HG02973 (cell line): ENCODE data around the gene VGLL4.

ENCODE experiments used
- ATAC-seq: cut with Tn5 transposase; IDR thresholded peaks from one replicate; pipeline ENCODE4 v1.9.1; 2021; ENCODE audit warnings: moderate library complexity; ENCODE audit not compliant: unreplicated experiment

VGLL4 gene

GRCh38 chr3:11553436-11554235 is 90.1 kb downstream of the VGLL4 start:
- no peak for ATAC-seq

DNA sequence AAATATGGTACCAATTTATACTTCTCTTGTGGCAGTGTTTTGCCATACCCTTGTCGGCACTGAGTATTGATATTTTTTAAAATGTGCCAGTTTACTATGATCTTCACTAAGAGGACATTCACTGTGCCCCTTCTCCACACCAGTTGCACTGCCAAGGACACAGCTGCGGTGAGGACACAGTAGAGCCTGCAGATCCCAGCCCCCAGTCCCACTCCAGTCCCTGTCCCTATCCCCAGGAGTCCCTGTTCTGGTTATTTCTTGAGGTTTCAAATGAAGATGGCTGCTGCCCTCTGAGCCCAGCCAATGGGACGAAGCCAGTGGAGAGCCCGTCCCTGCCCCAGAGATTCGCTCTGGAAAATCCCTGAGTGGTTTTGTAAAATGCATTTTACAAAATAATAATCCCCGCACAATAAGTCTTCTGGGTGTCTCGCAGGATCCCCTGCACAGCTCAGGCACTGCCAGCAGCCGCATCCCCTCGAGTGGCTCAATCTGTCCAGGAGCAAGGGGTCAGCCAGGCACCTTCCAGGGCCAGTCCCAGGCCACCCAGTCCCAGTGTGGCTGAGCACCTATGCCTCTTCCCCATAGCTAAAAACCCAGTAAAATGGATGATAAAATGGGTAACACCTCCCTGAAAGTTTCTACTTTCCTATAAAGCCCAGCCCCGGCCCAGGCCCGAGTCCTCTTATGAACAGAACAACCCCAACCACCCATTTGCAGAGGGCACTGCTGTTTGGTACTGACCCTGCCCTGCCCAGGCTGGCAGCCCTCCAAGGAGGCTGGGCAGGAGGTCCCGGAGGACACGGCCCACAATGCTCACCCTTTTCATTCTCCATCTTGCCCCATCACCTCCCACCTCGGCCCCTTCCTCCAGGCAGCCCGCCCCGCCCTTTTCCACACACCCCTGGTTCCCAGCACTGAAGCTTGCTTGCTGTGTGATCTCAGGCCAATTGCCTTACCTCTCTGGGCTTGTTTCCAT is 91.1 kb downstream of the VGLL4 start:
- no peak for ATAC-seq

DNA sequence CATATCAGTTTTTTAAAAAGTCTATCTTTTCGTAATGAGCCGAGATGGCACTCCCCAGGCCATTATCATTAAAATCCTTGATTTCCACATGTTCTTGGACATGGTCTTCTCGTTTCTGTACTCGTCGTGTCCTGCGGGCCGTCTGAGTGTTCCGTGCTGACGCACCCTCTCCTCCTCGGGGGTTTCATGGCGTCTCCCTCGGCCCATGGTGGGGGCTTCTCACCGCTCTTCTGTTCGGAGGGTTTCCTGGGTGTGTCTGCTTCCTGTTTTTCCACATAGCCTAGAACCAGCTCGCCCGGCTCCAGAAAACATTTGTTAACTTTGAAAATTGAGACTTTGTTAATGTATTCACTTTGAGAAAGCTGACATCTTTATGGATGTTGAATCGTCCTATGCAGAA is 92.7 kb downstream of the VGLL4 start:
- no peak for ATAC-seq

- ATAC-seq, result no peak
These were observed 94.1 kb downstream of the VGLL4 start for GRCh38 chr3:11549580-11550140.

GRCh38 chr3:11548721-11549131 is 95.0 kb downstream of the VGLL4 start:
- ATAC-seq, result no peak

GRCh38 chr3:11547498-11547897 is 96.2 kb downstream of the VGLL4 start:
- ATAC-seq, result no peak

DNA sequence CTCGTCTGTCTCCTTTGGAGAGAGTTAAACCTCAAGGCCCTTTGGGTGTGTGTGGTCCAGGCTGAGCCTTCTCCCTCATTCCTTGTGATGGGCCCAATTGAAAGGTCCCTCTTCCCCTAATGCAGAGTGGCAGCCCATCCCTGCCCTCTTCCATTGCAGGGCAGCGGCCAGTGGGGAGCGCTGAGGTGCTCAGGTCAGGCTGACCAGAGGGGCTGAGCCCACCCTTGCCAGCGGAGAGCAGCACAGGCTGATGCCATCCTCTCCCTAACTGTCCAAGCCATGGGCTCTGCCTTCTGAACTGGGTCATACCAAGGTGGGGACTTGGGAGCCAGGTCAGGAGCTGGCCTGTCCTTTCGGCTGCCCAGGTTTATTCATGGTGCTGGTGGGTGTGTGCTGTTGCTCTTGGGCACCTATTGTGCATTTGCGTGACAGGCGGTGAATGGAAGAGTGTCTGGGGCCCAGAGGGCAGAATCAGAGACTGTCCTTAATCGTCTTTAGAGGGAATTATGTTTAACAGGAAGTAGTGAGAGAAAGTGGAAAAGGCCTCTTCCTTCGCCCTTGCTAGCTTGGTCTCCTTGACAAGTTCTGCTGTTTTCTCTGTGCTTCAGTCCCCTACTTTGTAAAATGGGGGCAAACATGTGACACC is 96.9 kb downstream of the VGLL4 start:
- no peak for ATAC-seq

DNA sequence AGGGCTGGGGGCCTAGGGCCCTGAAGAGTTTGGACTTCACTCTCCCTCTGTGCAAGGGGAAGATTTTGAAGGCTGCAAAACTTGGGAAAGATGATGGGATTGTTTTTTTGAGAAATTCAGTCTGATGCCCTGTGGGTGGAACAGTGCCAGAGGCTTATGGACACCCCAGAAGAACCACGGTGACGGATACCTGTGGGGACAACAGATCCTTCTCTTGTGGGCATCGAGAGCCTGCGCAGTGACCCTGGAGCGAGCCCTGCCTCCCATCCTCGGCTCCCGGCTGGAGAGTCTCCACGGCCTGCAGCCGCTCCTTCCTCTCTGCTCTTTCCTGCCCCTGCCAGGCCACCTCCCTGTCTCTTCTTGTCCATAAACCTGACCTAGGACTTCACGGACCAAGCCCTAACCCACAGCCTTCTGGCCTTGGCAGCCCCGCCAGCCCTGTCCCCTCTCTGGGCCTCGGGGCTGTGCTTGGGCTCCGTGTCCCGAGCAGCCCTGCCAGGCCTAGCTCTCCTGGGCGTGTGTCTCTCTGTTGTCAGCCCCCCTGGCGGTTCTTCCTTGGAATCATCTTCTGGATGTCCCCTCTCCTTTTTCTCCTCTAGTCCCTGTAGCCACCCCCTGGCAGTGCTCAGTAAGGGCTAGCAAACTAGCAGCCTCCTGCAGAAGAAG is 98.4 kb downstream of the VGLL4 start:
- ATAC-seq, result no peak

DNA sequence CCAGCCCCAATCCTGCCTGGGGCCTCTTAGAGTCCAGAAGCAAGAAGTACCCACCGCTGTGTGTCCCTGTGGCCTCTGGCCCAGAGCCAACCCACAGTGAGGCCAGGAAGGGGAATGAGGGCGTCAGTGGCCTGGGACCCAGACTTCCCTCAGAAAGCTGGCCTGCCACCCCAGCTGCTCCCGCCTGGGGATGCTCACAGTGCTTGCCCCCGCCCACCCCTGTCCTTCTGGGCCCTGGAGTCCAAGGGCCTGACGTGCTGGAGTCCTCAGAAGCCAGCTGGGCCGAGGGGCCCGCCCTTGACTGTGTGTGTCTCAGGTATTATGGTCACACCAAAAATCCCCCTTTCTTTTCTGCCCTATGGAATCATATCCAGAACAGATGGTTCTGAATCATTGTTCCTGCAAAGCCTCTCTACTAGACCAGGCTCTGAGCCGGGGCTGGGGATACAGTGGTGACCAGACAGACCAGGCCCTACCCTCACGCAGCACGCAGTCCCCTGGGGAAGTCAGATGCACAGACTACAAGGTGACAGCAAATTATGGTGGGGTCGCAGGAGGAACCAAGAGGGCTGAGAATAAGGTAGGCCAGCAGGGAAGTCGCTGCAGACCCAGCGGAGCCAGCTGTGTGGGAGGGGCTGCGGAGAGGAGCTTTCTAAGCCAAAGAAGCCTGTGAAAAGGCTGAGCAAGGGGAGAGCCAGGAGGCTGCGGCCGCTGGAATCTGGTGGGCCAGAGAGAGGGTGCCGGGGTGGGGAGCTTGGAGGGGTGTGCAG is 99.1 kb downstream of the VGLL4 start:
- no peak for ATAC-seq

- no peak for ATAC-seq
These were observed 99.7 kb downstream of the VGLL4 start for GRCh38 chr3:11543948-11544387.

DNA sequence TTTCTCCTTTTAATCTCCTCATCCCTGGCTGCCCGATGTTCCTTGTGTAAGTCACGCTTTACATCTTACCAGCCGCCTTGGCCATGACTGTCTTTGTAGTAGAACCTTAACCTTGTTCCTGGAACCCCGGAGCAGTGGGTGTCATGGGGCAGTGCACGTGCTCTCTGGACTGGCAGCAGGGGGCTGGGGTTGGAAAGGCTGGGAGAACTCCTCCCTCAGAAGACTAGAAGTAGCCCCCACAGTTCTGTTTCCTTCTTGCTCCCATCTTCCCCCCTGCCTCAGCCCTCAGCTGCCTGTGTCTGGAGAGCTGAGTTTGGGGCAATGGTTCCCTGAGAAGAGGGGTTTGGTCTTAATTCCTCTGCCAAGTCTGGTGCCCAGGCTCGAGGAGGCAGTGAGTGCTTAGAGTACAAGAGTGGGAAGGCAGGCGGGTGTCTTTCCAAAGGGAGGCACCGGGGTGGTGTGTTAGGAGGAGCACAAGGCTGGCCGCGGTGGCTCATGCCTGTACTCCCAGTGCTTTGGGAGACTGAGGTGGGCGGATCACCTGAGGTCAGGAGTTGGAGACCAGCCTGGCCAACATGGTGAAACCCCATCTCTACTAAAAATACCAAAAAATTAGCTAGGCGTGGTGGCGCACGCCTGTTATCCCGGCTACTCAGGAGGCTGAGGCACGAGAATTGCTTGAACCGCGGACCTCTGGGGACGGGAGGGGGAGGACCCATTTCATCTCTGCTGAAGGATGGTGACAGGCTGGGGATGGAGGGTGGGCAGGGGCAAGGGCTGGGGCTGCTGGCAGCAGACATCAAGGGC is 100.4 kb downstream of the VGLL4 start:
- ATAC-seq, result no peak

- ATAC-seq, result no peak
These were observed 101.2 kb downstream of the VGLL4 start for GRCh38 chr3:11542551-11542950.

DNA sequence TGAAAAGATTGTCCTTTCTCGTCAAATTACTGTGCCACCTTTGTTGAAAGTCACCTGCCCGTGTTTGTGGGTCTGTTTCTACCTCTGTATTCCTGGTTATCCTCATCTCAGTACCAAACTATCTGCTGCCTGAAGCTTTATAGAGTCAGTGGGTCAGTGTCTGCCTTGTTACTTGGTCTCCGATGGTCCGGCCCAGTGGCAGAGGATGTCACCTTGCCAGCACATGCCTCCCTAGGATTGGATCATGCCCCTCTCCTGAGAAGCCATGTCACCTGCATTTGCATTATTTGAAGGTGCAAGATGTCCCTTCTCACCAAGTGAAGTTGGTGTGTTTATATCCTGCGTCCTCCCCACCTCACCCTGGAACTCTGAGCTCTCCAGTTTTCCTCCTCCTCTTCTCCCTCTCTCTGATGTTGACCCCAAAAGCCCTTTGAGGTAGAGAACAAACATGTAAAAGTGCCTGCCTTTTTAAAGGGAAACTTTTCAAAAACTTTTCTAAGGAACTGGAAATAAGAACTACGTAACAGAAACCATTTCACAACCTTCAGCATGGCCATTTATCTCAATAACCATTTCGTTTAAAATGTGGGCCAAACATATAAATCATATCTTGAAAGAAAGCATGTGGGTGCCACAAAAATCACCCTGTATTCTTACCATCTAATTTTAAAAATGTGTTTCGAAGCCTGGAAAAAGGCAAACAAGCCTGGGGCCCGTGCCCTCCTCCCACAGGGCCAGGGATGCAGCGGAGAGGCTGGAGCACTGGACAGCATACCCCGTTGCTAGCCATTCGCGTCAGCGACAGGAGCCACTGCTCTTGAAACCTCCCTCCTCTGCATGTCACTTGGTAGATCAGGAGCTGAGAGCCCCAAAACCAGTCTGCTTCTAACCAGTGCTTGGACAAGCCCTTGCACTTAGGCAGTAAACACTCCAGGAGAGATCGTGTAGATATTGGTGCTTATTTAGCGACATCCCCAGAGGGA is 102.1 kb downstream of the VGLL4 start:
- no peak for ATAC-seq

DNA sequence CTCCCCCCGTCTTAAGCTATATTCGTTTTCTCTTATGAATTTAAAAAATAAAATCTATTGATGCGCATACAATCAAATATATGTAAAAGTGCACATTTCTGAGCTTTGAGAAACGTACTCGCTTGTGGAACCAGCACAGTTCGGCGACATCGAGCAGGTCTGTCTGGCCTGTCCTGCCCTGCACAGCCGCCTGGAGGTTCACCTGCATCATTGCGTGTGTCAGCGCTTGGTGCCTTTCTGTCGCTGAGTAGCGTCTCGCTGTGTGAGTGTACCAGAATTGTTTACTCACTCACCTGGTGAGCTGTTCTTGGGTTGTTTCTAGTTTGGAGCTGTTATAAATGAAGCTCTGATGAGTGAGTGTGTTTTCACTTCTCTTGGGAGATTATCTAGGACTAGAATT is 104.0 kb downstream of the VGLL4 start:
- no peak for ATAC-seq

GRCh38 chr3:11539218-11539617 is 104.5 kb downstream of the VGLL4 start:
- ATAC-seq, result no peak

DNA sequence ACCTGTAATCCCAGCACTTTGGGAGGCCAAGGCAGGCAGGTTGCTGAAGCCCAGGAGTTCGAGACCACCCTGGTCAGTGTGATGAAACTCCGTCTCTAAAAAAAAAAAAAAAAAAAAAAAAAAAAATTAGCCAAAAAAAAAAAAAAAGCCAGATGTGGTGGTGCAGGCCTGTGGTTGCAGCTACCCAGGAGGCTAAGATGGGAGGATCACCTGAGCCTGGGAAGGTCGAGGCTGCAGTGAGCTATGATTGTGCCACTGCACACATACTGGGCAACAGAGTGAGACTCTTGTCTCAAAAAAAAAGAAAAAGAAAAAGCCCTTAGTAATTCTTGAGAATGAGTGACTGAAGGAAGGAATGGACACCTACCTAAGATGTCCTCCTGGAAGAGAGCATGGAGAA is 105.1 kb downstream of the VGLL4 start:
- ATAC-seq, result no peak

DNA sequence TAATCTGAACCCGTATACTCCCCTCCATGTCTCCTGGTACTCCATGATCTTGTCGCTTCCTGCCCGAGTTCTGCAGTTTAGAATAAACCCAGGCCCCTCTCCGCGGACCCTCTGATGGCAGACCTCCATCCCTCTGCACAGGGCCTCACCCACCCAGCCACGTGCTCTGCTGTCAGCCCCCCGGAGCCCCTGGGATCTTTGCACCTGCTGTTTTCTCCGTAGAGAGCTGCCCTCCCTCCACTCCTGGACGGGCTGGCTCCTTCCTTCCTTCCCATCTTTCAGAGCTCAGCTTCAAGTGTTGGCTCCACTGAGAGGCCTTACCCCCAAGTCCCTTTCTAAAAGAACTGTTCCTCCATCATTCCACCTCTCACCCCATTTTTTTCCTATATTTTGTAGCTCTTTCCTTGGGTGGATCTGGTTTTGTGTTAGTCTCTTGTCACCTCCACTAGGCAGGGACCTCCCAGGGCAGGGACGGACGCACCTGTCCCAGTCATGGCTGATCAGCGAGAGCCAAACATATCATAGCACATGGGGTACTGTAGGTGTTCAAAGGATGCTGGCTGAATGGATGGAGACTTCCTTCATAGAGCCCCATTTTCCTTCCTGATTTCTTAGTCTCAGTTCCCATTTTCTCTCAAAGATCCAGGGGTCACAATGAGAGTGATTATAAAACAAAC is 106.6 kb downstream of the VGLL4 start:
- no peak for ATAC-seq
